NCI-H1436 (cell line): ENCODE data around the gene CEBPA.
"Not testable (repeated sequence)": the region's sequence is repeated elsewhere in the genome, so short reads cannot be mapped to it uniquely, and the experiment has no call there.

Experiments
- DNase-seq: peaks from one replicate; lab custom pipeline; 2025; lab: John Stamatoyannopoulos, UW

CEBPA gene

GRCh38 chr19:33300009-33300893 is 2.1 kb downstream of the CEBPA start:
- no peak for DNase-seq

- no peak for DNase-seq
Measured at GRCh38 chr19:33299051-33299688, 3.2 kb downstream of the CEBPA start.

DNA sequence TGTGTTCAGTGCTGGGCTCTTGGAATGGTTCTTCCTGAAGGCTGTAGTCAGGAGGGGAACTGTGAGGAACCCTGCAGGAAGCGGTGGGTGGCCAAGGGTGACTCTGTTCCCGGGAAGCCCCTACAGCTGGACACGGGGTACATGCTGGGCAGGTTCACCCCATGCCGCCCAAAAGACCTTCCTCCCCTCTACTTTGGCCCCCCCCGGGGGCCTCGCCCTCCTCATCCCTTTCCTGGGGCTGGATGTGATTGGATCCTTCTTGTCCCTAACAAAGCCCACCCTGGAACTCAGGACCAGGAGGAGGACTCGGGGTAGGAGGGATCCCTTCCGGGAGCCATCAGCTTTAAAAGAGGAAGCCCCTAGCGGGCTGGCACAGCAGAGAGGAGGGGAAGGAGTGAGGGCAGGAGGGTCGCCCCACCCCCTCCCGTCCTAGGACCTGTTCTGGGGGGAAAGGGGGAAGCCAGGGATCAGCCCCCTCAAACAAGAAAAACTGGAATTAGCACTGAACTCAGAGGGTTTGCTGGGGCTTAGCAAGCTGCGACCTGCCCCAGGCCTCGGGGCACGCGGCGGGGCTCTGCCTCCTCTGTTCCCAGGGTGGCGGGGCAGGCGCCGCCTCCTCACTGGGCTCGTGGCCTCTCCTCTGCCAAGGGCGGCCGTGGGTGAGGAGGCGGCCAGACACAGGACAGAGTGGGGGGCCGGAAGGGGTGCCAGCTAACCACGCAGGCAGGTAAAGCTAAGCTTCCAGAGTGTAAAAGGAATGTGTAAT is 4.0 kb downstream of the CEBPA start:
- no peak for DNase-seq

DNA sequence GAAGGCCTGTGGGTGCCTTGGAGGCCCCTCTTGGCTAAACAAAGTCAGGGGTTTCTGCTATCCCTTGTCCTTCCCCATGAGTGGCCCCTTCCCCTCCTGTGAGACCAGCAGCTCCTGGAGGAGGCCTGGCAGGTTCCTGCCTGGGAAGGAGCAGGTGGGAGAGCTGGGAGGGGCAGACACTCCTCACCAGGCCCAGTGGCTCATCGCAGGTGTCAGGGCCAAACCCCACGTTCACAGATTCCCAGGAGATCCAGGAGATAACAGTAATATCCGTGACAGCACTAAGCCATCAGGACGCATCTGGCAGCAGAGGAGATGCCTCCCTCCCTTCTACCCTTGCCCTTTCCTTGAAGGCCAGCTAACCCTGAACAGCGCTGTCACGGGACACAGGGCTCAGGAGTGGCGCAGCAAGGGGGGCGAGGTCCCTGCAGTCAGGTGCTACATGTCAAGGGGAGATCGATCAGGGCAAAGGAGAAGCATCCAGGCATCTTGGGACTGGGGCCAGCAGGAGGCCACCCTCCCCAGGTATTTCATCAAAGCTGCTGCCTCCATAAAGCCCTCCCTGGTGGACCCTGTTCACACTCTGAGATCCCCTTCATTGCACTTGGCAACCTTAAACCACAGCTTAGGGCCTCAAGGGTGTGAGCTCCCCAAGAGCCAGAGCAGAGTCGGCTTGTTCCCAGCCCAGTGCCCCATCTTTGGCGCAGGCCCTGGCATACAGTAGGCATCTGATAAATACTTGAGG is 4.8 kb downstream of the CEBPA start:
- no peak for DNase-seq

DNA sequence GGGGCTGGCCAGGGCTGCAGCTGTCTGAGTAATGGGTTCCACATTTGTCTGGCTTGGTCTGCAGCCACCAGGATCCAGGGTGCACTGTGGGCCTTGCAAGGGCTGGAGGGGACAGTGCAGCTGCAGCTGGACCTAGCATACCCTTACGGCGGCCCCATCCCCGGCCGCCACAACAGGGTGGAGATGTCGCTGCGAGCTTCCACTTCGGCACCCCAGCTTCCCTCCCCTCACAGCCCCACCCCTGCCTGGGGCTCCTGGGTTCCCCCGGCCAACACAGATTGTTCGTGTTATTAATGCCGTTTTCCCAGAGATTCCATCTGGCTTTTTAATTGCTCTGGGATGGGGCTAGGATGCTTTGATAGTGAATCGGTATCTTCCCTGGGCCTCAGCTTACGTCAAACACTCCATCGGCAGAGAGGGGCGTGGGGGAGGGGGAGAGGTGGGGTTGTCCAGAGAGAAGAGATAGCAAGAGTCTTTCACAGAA is 5.8 kb downstream of the CEBPA start:
- DNase-seq = no peak

- DNase-seq = no peak
Measured at GRCh38 chr19:33295621-33296487, 6.5 kb downstream of the CEBPA start.

GRCh38 chr19:33295046-33295445 is 7.3 kb downstream of the CEBPA start:
- not testable (repeated sequence) for DNase-seq

GRCh38 chr19:33294058-33294798 is 8.1 kb downstream of the CEBPA start:
- DNase-seq = no peak

GRCh38 chr19:33293255-33294057 is 8.9 kb downstream of the CEBPA start:
- no peak for DNase-seq

GRCh38 chr19:33292595-33293254 is 9.6 kb downstream of the CEBPA start:
- no peak for DNase-seq

DNA sequence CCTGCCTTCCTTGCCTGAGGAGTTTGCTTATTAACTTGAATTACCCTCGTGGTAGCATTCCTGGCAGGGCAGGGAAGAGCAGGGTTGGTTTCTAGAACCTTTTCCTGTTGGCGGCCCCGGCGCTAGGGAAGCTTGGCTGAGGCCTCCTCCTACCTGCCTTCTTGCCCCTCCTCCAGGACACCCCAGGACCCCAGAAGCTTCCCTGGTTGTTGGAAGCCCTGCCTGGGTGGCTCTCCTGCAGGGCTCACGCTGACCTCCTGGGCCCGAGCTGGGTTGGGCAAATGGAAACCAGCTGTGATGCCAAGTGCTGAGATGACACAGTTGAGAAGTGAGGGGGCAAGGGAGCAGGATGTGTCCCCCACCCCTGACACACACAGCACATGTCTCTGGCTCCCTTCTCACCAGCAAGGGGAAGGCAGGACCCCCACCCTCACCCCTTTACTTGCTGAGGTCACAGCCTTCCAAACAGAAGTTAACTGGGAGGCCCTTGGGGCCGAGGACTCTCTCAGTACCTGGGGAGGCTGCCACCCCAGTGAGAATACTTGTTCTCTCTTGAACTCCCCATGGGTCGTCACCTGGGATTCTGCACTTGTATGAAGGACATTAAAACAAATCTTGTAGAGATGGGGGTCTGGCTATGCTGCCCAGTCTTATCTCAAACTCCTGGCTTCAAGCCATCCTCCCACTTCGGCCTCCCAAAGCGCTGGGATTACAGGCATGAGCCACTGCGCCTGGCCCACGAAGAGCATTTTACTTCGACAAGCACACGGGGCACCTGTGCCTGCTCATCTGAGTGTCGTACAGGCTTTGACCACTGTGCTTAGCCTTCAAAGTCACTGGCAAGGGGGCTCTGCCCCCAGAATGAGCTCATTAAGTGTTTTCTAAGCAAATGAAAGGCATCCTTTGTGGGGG is 10.5 kb downstream of the CEBPA start:
- DNase-seq = no peak

- no peak for DNase-seq
Measured at GRCh38 chr19:33290956-33291622, 11.2 kb downstream of the CEBPA start.

- no peak for DNase-seq
Measured at GRCh38 chr19:33290082-33290815, 12.1 kb downstream of the CEBPA start.

- DNase-seq = no peak
Measured at GRCh38 chr19:33289261-33289660, 13.1 kb downstream of the CEBPA start.

GRCh38 chr19:33288666-33289065 is 13.7 kb downstream of the CEBPA start:
- DNase-seq = no peak

GRCh38 chr19:33287927-33288326 is 14.4 kb downstream of the CEBPA start:
- DNase-seq = no peak
